SK-N-MC (cell line): ENCODE results near the gene ANTXR1.

Source experiments
- DNase-seq: peaks from one replicate; pipeline ENCODE4 v3.0.0-alpha.2; 2011; ENCODE audit warnings: low read depth, low spot score
- H3K27ac ChIP-seq: fragments of 200-600 bp; sonication (generic); 2 replicates; pipeline ENCODE4 v1.5.1; 2016; ENCODE audit warnings: mixed run types
- H3K36me3 ChIP-seq: fragments of 200-600 bp; sonication (generic); 2 replicates; pipeline ENCODE4 v1.6.1; 2017; ENCODE audit warnings: antibody characterized with exemption, low read length, mixed read lengths; ENCODE audit not compliant: insufficient read depth
- H3K4me3 ChIP-seq: fragments of 200-600 bp; sonication (generic); 2 replicates; pipeline ENCODE4 v1.5.1; 2016
- H3K9ac ChIP-seq: fragments of 200-600 bp; sonication (generic); 2 replicates; pipeline ENCODE4 v1.8.0; 2017; ENCODE audit warnings: mixed run types, mixed read lengths; ENCODE audit not compliant: insufficient read length
- H3K9me3 ChIP-seq: fragments of 200-600 bp; sonication (generic); 2 replicates; pipeline ENCODE4 v1.6.1; 2017; ENCODE audit warnings: low read depth, mild to moderate bottlenecking, antibody characterized with exemption, low read length, moderate library complexity, mixed read lengths
- EZH2 ChIP-seq: fragments of 200-600 bp; sonication (generic); IDR thresholded peaks from one replicate; pipeline ENCODE4 v1.6.1; 2017; ENCODE audit warnings: antibody characterized with exemption
- FOXP2 ChIP-seq: optimal IDR thresholded peaks from 2 replicates; pipeline ENCODE3; 2011; ENCODE audit warnings: mild to moderate bottlenecking, moderate library complexity; ENCODE audit not compliant: insufficient read depth; ENCODE audit errors: extremely low read length, control extremely low read depth
- POLR2AphosphoS5 ChIP-seq: IDR thresholded peaks from 2 replicates; pipeline ENCODE4 v1.6.1; 2012; ENCODE audit warnings: mild to moderate bottlenecking, low read depth, low read length, borderline replicate concordance

ANTXR1 gene

DNA sequence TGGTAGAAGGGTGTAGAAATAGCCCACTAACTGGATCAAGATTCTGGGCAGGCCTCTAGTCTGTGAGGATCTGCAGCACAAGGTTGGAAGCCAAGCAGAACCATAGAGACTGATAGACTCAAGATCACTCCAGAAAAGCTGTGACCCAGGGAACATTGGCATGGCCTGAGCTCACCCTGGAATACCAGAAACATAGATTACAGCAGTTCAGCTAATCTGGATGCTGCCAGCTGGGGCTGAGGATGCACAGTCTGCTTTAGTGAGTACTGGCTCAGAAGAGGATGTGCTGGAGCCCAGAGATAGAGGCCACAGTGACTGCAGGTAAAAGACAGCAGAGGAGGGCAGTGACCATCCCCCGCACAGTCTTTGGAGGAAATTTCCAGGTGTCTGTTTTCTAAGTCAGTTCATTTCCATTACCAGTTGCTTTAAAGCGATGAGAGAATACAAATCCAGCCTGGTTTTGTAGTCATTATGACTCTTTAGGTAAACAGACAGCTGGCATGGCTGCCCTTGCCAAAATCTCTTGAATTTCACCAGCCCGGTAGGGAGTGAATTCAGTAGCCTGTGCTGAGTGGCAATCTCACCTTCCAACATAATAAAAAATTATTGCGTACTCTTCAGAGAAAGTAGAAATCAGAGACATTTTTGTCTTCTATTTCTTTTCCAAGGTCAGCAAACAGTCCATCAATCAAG is 119.2 kb downstream of the ANTXR1 start:
- no peak for TF ChIP-seq POLR2AphosphoS5
- TF ChIP-seq FOXP2: no peak
- Histone ChIP-seq H3K27ac (no peak overlapping the region), H3K4me3 (no peak overlapping the region), H3K36me3 (no peaks in the 10 kb centered on the region), H3K9ac (no peak overlapping the region), H3K9me3 (no peaks in the 10 kb centered on the region)
- no peak for DNase-seq

DNA sequence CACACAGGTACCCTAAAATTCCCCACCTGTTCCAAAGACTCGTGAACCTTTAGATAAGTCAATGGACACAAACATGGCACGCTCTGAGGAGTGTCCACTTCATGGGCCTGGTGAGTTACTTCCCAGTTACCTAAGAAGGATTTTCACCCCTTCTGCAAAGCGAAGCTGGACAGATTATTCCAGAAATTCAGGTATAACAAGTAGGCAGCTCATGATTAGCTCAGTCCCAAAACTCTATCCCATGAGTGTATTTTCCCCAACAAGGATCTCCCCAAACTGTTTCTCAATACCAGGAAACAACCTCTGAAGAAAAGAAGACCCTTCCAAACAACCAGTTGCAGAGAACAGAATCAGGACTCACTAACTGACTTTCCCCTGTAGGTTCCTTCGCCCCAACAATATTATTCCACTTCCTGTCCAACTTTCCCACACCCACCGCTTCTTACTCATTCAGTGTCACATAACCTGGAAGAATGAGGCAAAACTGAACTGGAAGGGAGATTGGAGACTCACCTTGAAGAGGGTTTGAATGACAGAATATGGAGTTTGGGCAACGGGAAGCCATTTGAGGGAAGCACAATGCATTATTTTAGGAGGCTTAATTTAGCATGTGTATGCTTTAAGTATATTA is 120.1 kb downstream of the ANTXR1 start:
- H3K4me3 ChIP-seq: no peak overlapping the region
- DNase-seq: no peak
- H3K36me3 ChIP-seq: no peaks in the 10 kb centered on the region
- no peak overlapping the region for H3K27ac ChIP-seq
- TF ChIP-seq POLR2AphosphoS5 (no peak), EZH2 (no peak), FOXP2 (no peak)
- H3K9me3 ChIP-seq: no peaks in the 10 kb centered on the region
- H3K9ac ChIP-seq: no peak overlapping the region

DNA sequence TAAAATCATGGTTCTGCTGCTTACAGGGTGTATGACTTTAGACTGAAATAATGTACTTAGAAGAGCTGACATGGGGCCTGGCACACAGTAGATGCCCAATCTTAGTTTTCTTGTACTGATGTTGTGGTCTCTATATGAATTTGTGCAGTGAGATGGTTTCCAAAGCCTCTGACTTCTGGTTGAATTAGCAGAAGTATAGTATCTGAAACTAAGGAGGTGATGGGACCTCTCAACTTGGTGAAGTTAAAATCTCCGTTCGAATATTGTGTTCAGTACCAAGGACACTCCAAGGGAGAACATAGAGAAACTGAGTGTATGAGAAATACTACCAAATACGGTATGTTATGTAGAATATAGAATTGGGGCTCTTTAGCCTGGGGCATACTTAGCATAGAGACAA is 120.9 kb downstream of the ANTXR1 start:
- H3K36me3 ChIP-seq: no peaks in the 10 kb centered on the region
- TF ChIP-seq POLR2AphosphoS5 (no peak), FOXP2 (no peak), EZH2 (no peak)
- H3K9ac ChIP-seq: no peak overlapping the region
- H3K9me3 ChIP-seq: no peaks in the 10 kb centered on the region
- DNase-seq: no peak
- no peak overlapping the region for H3K4me3 ChIP-seq
- H3K27ac ChIP-seq: no peak overlapping the region

DNA sequence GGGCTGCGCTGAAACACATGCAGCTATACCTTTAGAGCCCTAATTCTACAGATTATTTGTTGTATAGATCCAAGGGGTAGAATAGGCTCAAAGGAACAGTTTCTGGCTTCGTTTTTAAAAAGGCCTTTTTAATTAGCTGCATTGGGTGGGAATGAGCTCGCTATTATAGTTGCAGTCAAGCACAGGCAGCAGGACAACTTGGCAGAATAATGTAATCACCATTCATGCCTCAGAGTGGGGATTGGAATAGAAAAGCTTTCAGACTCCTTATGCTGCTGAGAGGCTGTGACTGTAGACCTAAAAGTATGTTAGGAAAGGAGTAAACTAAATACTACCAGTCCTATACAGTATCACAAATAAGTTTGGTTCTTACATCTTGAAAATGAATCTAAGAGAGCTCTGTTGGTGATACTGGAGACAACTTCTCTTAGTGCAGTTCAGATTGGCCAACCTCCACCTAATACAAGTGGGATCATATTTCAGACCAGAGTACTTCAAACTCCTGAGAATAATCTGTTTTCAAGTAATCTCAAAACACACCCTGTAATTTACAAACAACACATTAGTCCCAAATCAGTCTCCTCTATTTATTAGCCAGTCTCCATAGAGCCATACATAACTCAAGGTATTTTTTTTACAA is 121.4 kb downstream of the ANTXR1 start:
- no peak overlapping the region for H3K4me3 ChIP-seq
- H3K9ac ChIP-seq: no peak overlapping the region
- no peaks in the 10 kb centered on the region for H3K9me3 ChIP-seq
- no peak for TF ChIP-seq EZH2
- TF ChIP-seq FOXP2: no peak
- TF ChIP-seq POLR2AphosphoS5: no peak
- DNase-seq: no peak
- H3K27ac ChIP-seq: no peak overlapping the region
- H3K36me3 ChIP-seq: no peaks in the 10 kb centered on the region

DNA sequence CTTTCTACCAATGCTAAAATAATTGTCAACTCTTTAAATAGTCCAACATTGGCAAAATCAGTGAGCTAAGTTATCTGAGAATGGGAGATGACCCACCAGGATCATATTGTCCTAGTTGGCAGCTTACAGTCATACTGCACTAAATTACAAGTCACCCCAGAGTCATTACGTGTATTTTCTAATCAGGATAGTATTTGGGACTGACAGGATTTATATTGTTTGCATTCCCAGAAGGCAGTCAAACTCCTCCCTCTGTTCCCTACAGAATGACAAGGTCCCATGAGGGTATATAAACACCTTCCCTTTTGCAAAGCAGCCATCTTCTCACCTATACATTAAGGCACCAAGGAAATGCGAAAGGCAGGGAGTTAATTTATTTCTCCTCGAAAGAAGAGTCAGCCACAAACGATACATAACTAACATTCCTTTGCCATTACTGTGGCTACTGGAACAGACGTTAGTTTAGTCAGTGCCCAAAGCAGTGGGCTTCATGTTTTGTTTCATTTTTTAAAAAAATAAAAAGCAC is 125.3 kb downstream of the ANTXR1 start:
- no peak for TF ChIP-seq EZH2
- no peak for TF ChIP-seq FOXP2
- no peak for TF ChIP-seq POLR2AphosphoS5
- Histone ChIP-seq H3K9me3 (no peaks in the 10 kb centered on the region), H3K4me3 (no peak overlapping the region), H3K27ac (no peak overlapping the region), H3K36me3 (no peaks in the 10 kb centered on the region), H3K9ac (no peak overlapping the region)
- no peak for DNase-seq

DNA sequence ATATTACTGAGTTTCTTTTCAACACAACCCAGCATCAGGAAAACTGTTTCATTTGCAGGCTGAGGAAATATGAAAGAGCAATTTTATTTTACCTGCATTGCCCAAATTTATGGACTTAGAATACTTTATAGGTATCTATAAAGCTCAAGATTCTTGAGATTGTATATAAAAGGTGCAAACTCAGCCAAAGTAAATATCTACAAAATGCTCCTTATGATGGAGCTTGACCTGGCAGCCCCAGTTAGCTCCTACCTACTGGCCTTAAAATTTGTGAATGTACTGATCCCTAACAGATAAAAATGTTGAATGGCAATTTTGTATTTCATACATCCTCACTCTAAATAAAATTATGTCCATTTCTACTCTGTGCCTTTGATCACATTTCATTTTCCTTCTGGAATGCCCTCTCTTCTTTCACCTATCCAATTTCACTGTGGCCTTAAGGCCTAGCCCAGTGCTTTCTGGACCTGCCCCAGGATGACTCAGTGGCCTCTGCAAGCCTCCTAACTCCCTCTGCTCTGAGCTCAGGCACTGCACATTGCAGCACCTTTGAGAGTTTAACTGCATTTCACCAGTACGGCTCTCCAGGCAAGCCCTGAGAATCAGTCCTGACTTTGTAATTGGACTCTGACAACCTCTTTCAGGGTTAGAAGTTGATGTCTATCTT is 125.9 kb downstream of the ANTXR1 start:
- Histone ChIP-seq H3K4me3 (no peak overlapping the region), H3K27ac (no peak overlapping the region)
- no peak for DNase-seq

DNA sequence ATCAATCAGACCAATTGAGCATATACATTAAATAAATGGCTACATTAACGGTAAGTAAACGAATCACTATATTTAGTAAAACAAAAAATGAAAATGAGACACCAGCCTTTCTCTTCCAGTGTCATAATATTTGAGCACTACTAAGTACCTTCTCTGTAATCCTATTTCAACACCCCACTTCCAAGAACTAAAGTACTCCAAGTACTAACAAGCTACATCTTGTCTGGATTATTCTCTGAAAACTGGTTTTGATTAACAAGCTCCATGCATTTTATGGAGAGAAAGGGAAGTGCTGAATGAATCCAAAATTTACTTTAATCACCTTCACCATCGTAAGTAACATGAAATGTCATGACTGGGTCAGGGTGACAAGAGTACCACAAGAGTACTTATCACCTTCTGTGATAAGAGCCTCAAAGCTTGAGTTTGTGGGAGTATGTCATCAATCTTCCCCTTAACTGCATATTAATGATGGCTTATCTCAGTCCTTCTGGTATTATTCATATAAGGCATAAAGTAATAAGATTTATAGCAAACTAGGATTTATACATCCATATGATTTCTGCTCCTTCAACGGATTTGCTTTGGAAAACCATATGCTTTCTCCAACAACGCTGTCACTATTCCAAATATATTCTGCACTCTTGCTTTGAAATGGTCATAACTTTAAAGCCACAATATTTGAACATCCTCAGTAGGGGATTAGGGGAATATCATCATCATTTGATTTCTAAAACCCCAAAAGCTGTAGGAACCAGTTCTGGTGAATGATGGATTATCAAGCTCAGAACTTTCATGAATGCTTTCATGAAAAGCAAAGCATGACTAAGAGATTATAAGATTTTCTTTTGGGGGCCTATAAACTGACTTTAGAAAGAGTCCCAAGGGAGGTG is 127.0 kb downstream of the ANTXR1 start:
- Histone ChIP-seq H3K9ac (no peak overlapping the region), H3K9me3 (no peaks in the 10 kb centered on the region), H3K27ac (no peak overlapping the region), H3K4me3 (no peak overlapping the region), H3K36me3 (no peaks in the 10 kb centered on the region)
- no peak for DNase-seq
- TF ChIP-seq FOXP2 (no peak), EZH2 (no peak), POLR2AphosphoS5 (no peak)

More for the DNA sequence above, 125.9 kb downstream of the ANTXR1 start:
- TF ChIP-seq EZH2 (no peak), FOXP2 (no peak), POLR2AphosphoS5 (no peak)
- H3K9ac ChIP-seq: no peak overlapping the region
- H3K36me3 ChIP-seq: no peaks in the 10 kb centered on the region
- H3K9me3 ChIP-seq: no peaks in the 10 kb centered on the region

DNA sequence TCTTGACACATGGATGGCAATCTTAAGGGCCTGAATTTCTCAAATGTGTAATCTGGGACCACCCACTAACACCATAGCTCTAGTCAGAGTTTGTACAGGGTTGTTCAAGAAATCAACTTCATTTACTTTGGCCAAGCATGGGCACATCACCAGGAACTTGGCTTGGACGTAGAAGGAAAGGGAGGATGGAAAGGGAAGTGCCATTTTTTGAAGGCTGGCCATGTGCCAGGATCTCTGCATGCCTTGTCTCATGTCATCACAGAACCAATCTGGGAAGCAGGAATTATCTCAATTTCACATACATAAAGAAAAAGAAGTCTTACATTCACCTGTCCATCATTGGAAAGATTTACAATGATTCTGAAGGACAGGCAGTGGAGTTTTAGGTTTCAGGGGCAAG is 128.1 kb downstream of the ANTXR1 start:
- no peak overlapping the region for H3K4me3 ChIP-seq
- no peaks in the 10 kb centered on the region for H3K9me3 ChIP-seq
- no peak for DNase-seq
- TF ChIP-seq FOXP2: no peak
- no peak for TF ChIP-seq EZH2
- TF ChIP-seq POLR2AphosphoS5: no peak
- H3K27ac ChIP-seq: no peak overlapping the region
- no peaks in the 10 kb centered on the region for H3K36me3 ChIP-seq
- no peak overlapping the region for H3K9ac ChIP-seq
